Neuronal stem cell (in vitro differentiated cells): Measurements from ENCODE around the gene USP11.

Experiments used
- DNase-seq: peaks from one replicate; pipeline ENCODE4 v3.0.0-alpha.2; 2013; ENCODE audit warnings: low spot score
- H2AFZ ChIP-seq: one replicate; pipeline ENCODE4 v1.6.1; 2013; ENCODE audit warnings: mild to moderate bottlenecking, low read length, inconsistent platforms
- H2AK5ac ChIP-seq: 2 replicates; pipeline ENCODE4 v1.6.1; 2013; ENCODE audit warnings: low read depth, mild to moderate bottlenecking, inconsistent platforms, low read length, moderate library complexity, mixed read lengths
- H2BK120ac ChIP-seq: 2 replicates; pipeline ENCODE4 v1.6.1; 2013; ENCODE audit warnings: low read depth, mild to moderate bottlenecking, inconsistent platforms, low read length, moderate library complexity, mixed read lengths
- H2BK12ac ChIP-seq: one replicate; pipeline ENCODE4 v1.6.1; 2013; ENCODE audit warnings: low read length, inconsistent platforms
- H2BK15ac ChIP-seq: 2 replicates; pipeline ENCODE4 v1.6.1; 2013; ENCODE audit warnings: mild to moderate bottlenecking, low read length, inconsistent platforms, mixed read lengths
- H2BK5ac ChIP-seq: one replicate; pipeline ENCODE4 v1.6.1; 2013; ENCODE audit warnings: inconsistent platforms, mild to moderate bottlenecking, low read length, moderate library complexity
- H3K14ac ChIP-seq: one replicate; pipeline ENCODE4 v1.6.1; 2013; ENCODE audit warnings: low read length, inconsistent platforms
- H3K18ac ChIP-seq: 2 replicates; pipeline ENCODE4 v1.6.1; 2013; ENCODE audit warnings: low read length, inconsistent platforms
- H3K23ac ChIP-seq: 2 replicates; pipeline ENCODE4 v1.6.1; 2013; ENCODE audit warnings: low read depth, mild to moderate bottlenecking, mixed read lengths, low read length, inconsistent platforms; ENCODE audit not compliant: poor library complexity
- H3K27ac ChIP-seq: replicated peaks from 3 replicates; pipeline ENCODE4 v1.5.1; 2013; ENCODE audit warnings: low read length, inconsistent platforms
- H3K27me3 ChIP-seq, 3 experiments: 2 replicates each; pipeline ENCODE4 v1.6.1; 2013; ENCODE audit warnings: low read length in 3 of 3, mild to moderate bottlenecking in 2 of 3, inconsistent platforms in 1 of 3, low read depth in 1 of 3, mixed read lengths in 1 of 3, moderate library complexity in 1 of 3; ENCODE audit not compliant: control insufficient read depth in 3 of 3, insufficient read depth in 3 of 3
- H3K36me3 ChIP-seq, 2 donors: replicated peaks in 1 of 2; 2 replicates each; pipeline ENCODE4 v1.6.1; 2013; ENCODE audit warnings: low read length in 2 of 2; ENCODE audit not compliant: control insufficient read depth in 2 of 2, insufficient read depth in 2 of 2
- H3K4ac ChIP-seq: 2 replicates; pipeline ENCODE4 v1.6.1; 2013; ENCODE audit warnings: inconsistent platforms, mild to moderate bottlenecking, low read length, moderate library complexity
- H3K4me1 ChIP-seq, 2 donors: 1 replicate in 1 of 2; 2 replicates in 1 of 2; pipeline ENCODE4 v1.6.1; 2013; ENCODE audit warnings: low read length in 2 of 2, low read depth in 1 of 2; ENCODE audit not compliant: control insufficient read depth in 2 of 2, insufficient read depth in 1 of 2
- H3K4me2 ChIP-seq: one replicate; pipeline ENCODE4 v1.6.1; 2013; ENCODE audit warnings: mild to moderate bottlenecking, low read length, inconsistent platforms; ENCODE audit not compliant: insufficient read depth, poor library complexity, severe bottlenecking
- H3K4me3 ChIP-seq, 2 donors: 2 replicates each; pipeline ENCODE4 v1.5.1; 2013; ENCODE audit warnings: low read length in 2 of 2, mild to moderate bottlenecking in 2 of 2, inconsistent platforms in 1 of 2, moderate library complexity in 1 of 2
- H3K79me1 ChIP-seq: one replicate; pipeline ENCODE4 v1.6.1; 2013; ENCODE audit warnings: low read depth, mild to moderate bottlenecking, inconsistent platforms, low read length, moderate library complexity
- H3K9ac ChIP-seq: one replicate; pipeline ENCODE4 v1.6.1; 2013; ENCODE audit warnings: mild to moderate bottlenecking, low read depth, low read length, inconsistent platforms; ENCODE audit not compliant: poor library complexity
- H3K9me3 ChIP-seq, 2 donors: replicated peaks in 1 of 2; 2 replicates each; pipeline versions ENCODE3 to v1.6.1; 2013; ENCODE audit warnings: low read length in 2 of 2, mild to moderate bottlenecking in 2 of 2, inconsistent platforms in 1 of 2, low read depth in 1 of 2, mixed read lengths in 1 of 2, moderate library complexity in 1 of 2; ENCODE audit not compliant: control insufficient read depth in 2 of 2, insufficient read depth in 1 of 2
- H4K8ac ChIP-seq: one replicate; pipeline ENCODE4 v1.6.1; 2013; ENCODE audit warnings: low read depth, mild to moderate bottlenecking, inconsistent platforms, low read length, moderate library complexity
- H4K91ac ChIP-seq: one replicate; pipeline ENCODE4 v1.6.1; 2013; ENCODE audit warnings: low read length, low read depth, mild to moderate bottlenecking, inconsistent platforms; ENCODE audit not compliant: poor library complexity
- WGBS, 2 donors: extraction: QIAGEN DNeasy Blood & Tissue Kit; methylation state at CpG; one replicate each; pipeline ENCODE4 v1.1.7; 2013; ENCODE audit warnings: missing lambda C conversion rate in 2 of 2, mixed read lengths in 1 of 2; ENCODE audit not compliant: insufficient read length in 2 of 2, insufficient replicate concordance in 1 of 2; ENCODE audit errors: extremely low coverage in 2 of 2; 5-methylcytosine and 5-hydroxymethylcytosine counted together

The USP11 gene

GRCh38 chrX:47229427-47229826, 3.4 kb upstream of the USP11 start:
- Histone ChIP-seq H3K23ac (no peak overlapping the region), H3K9me3 (no peaks in the 10 kb centered on the region), H2AK5ac (no peak overlapping the region), H3K36me3 (peaks cover 26 to 60% of the 10 kb centered on the region in 2 donors), H3K4me2 (no peak overlapping the region), H3K27ac (no peak overlapping the region), H3K4me3 (no peak overlapping the region), H3K27me3 (peaks cover 0 to 8% (median 0%) of the 10 kb centered on the region in 3 experiments), H2AFZ (no peak overlapping the region), H3K4me1 (peaks cover 3 to 8% of the 10 kb centered on the region in 2 donors), H3K14ac (no peak overlapping the region), H3K79me1 (no peaks in the 10 kb centered on the region), H2BK5ac (no peak overlapping the region), H4K91ac (no peak overlapping the region), H3K18ac (no peak overlapping the region), H2BK120ac (no peak overlapping the region), H3K9ac (no peak overlapping the region), H4K8ac (no peak overlapping the region), H2BK12ac (no peak overlapping the region), H3K4ac (no peak overlapping the region), H2BK15ac (no peak overlapping the region)
- WGBS, 2 donors = no CpG with 5 or more reads among the region's 6 CpGs
- no peak for DNase-seq

GRCh38 chrX:47230136-47230868, 2.5 kb upstream of the USP11 start:
- H2BK120ac ChIP-seq = no peak overlapping the region
- H3K4ac ChIP-seq = no peak overlapping the region
- no peaks in the 10 kb centered on the region for H3K79me1 ChIP-seq
- peaks cover 20 to 56% of the 10 kb centered on the region in 2 donors for H3K36me3 ChIP-seq
- H3K27me3 ChIP-seq = peaks cover 0 to 7% (median 0%) of the 10 kb centered on the region in 3 experiments
- H4K91ac ChIP-seq = no peak overlapping the region
- no peak overlapping the region for H2BK12ac ChIP-seq
- no peak overlapping the region for H2BK15ac ChIP-seq
- H2AFZ ChIP-seq = no peak overlapping the region
- DNase-seq = no peak
- no peak overlapping the region for H3K14ac ChIP-seq
- H2AK5ac ChIP-seq = no peak overlapping the region
- H3K4me3 ChIP-seq = no peak overlapping the region
- no peak overlapping the region for H3K4me2 ChIP-seq
- no CpG with 5 or more reads among the region's 5 CpGs for WGBS, 2 donors
- no peak overlapping the region for H2BK5ac ChIP-seq
- H3K18ac ChIP-seq = no peak overlapping the region
- no peaks in the 10 kb centered on the region for H3K9me3 ChIP-seq
- no peak overlapping the region for H3K27ac ChIP-seq
- peaks cover 3 to 9% of the 10 kb centered on the region in 2 donors for H3K4me1 ChIP-seq
- H4K8ac ChIP-seq = no peak overlapping the region
- no peak overlapping the region for H3K23ac ChIP-seq
- no peak overlapping the region for H3K9ac ChIP-seq

- H4K8ac ChIP-seq = no peak overlapping the region
- H3K36me3 ChIP-seq = peaks cover 12 to 52% of the 10 kb centered on the region in 2 donors
- H2BK15ac ChIP-seq = no peak overlapping the region
- no CpG with 5 or more reads among the region's 2 CpGs for WGBS, 2 donors
- no peak overlapping the region for H3K9ac ChIP-seq
- no peak overlapping the region for H3K14ac ChIP-seq
- H3K4me3 ChIP-seq = no peak overlapping the region
- no peak for DNase-seq
- no peak overlapping the region for H2AFZ ChIP-seq
- no peaks in the 10 kb centered on the region for H3K9me3 ChIP-seq
- H3K4ac ChIP-seq = no peak overlapping the region
- no peak overlapping the region for H2BK5ac ChIP-seq
- no peak overlapping the region for H2BK12ac ChIP-seq
- H2BK120ac ChIP-seq = no peak overlapping the region
- no peak overlapping the region for H4K91ac ChIP-seq
- no peak overlapping the region for H3K18ac ChIP-seq
- H3K4me2 ChIP-seq = no peak overlapping the region
- H3K27me3 ChIP-seq = peaks cover 0 to 2% (median 0%) of the 10 kb centered on the region in 3 experiments
- no peak overlapping the region for H3K27ac ChIP-seq
- no peak overlapping the region for H2AK5ac ChIP-seq
- H3K79me1 ChIP-seq = no peaks in the 10 kb centered on the region
- H3K4me1 ChIP-seq = peaks cover 3 to 15% of the 10 kb centered on the region in 2 donors
- H3K23ac ChIP-seq = no peak overlapping the region
These were observed 1.6 kb upstream of the USP11 start for GRCh38 chrX:47231167-47231566.

GRCh38 chrX:47232197-47232802, 509 bp upstream of the USP11 start:
- no peak overlapping the region for H2BK120ac ChIP-seq
- no peaks in the 10 kb centered on the region for H3K79me1 ChIP-seq
- H3K9me3 ChIP-seq = no peaks in the 10 kb centered on the region
- H3K4me3 ChIP-seq = peak overlapping the region; percentile 91 to 96
- H3K27ac ChIP-seq = peak overlapping the region; percentile 97
- no peak overlapping the region for H3K23ac ChIP-seq
- H2BK5ac ChIP-seq = no peak overlapping the region
- H2BK12ac ChIP-seq = no peak overlapping the region
- H3K4me1 ChIP-seq = peaks cover 3 to 15% of the 10 kb centered on the region in 2 donors
- H4K91ac ChIP-seq = no peak overlapping the region
- no peak overlapping the region for H2AK5ac ChIP-seq
- peaks cover 0 to 2% (median 0%) of the 10 kb centered on the region in 3 experiments for H3K27me3 ChIP-seq
- H3K36me3 ChIP-seq = peaks cover 5 to 41% of the 10 kb centered on the region in 2 donors
- no CpG with 5 or more reads among the region's 8 CpGs for WGBS, 2 donors
- DNase-seq = no peak
- no peak overlapping the region for H3K14ac ChIP-seq
- H3K9ac ChIP-seq = no peak overlapping the region
- H3K18ac ChIP-seq = peak overlapping the region; percentile 87
- H3K4me2 ChIP-seq = peak overlapping the region; percentile 47
- peak overlapping the region; percentile 3 for H4K8ac ChIP-seq
- peak overlapping the region; percentile 85 for H2AFZ ChIP-seq
- no peak overlapping the region for H3K4ac ChIP-seq
- no peak overlapping the region for H2BK15ac ChIP-seq
